Body of pancreas (tissue), 4 donors: ENCODE data around the gene TUBGCP6. TPM values are rescaled to one million over a fixed set of nuclear protein-coding genes. Genes with fewer than 3 reads are reported as not detected.
"Not testable (repeated sequence)": the region's sequence is repeated elsewhere in the genome, so short reads cannot be mapped to it uniquely, and the experiment has no call there.

Experiments used
- ATAC-seq: fragments of 150-250 bp; one replicate; pipeline ENCODE4 v1.9.1; 2016
- DNase-seq, 4 donors: peaks; one replicate each; pipeline ENCODE4 v3.0.0-alpha.2; 2019
- H3K27ac ChIP-seq, 4 donors: fragments of 200-600 bp; sonication (generic); 1 replicate in 3 of 4; 2 replicates in 1 of 4; pipeline versions ENCODE4 v1.5.1 to v1.6.1; 2016 to 2019; ENCODE audit warnings: mild to moderate bottlenecking in 1 of 4, mixed read lengths in 1 of 4, moderate library complexity in 1 of 4
- H3K27me3 ChIP-seq, 2 donors: fragments of 200-600 bp; sonication (generic); one replicate each; pipeline ENCODE4 v1.6.0; 2016; ENCODE audit warnings: mild to moderate bottlenecking in 1 of 2
- H3K36me3 ChIP-seq, 2 donors: fragments of 200-600 bp; sonication (generic); replicated peaks in 1 of 2; 2 replicates each; pipeline ENCODE4 v1.5.1; 2016; ENCODE audit warnings: low read depth in 2 of 2; ENCODE audit not compliant: insufficient read depth in 1 of 2
- H3K4me1 ChIP-seq: fragments of 200-600 bp; sonication (generic); one replicate; pipeline ENCODE4 v1.6.0; 2016
- H3K4me3 ChIP-seq, 2 donors: fragments of 200-600 bp; sonication (generic); 1 replicate in 1 of 2; 2 replicates in 1 of 2; pipeline ENCODE4 v1.5.1; 2016 to 2019
- H3K9me3 ChIP-seq, 3 donors: fragments of 200-600 bp; sonication (generic); 1 replicate in 2 of 3; 2 replicates in 1 of 3; pipeline ENCODE4 v1.5.1; 2016
- CTCF ChIP-seq, 7 experiments: fragments of 450-650 bp in 4 of 7; fragments of 200-600 bp in 3 of 7; sonication (generic) in 3 of 7; IDR thresholded peaks; one replicate each; pipeline ENCODE4 v1.5.1; 2016 to 2019; ENCODE audit warnings: antibody characterized with exemption in 7 of 7
- POLR2A ChIP-seq, 3 donors: fragments of 450-650 bp; IDR thresholded peaks; one replicate each; pipeline ENCODE4 v1.6.1; 2016; ENCODE audit warnings: antibody characterized with exemption in 3 of 3, mild to moderate bottlenecking in 2 of 3
- WGBS, 2 donors: methylation state at CpG; one replicate each; pipeline ENCODE4 v1.1.5; 2017; 5-methylcytosine and 5-hydroxymethylcytosine counted together
- intact Hi-C: fragments of 100-400 bp; cut with DNase I; formaldehyde crosslinking; loops from one replicate; pipeline ENCODE4 v1.15.1; 2023
- total RNA-seq, 2 donors: library from RNA; depleted of rRNA; stranded (reverse); fragments of >200 nt; gene quantifications; one replicate each; pipeline ENCODE4 v1.1.0, GENCODE V29; 2016

TUBGCP6 gene
- total RNA-seq, 2 donors from 2014 or later = 61.2 to 121 TPM

GRCh38 chr22:50275181-50276055 is 30.6 kb upstream of the TUBGCP6 start:
- no peaks in the 10 kb centered on the region for H3K27me3 ChIP-seq
- peaks cover 5 to 18% of the 10 kb centered on the region in 2 donors for H3K36me3 ChIP-seq
- no peak overlapping the region for H3K4me3 ChIP-seq
- WGBS, 2 donors = 90 to 94% methylated on average over 15 to 40 of the region's 43 CpGs
- H3K4me1 ChIP-seq = peaks cover 16% of the 10 kb centered on the region
- no peak for DNase-seq
- no peaks in the 10 kb centered on the region for H3K9me3 ChIP-seq
- ATAC-seq = no peak
- intact Hi-C loops = no loop called here
- H3K27ac ChIP-seq = peak overlapping the region in 2 of 4 donors; percentile 24 to 52
- TF ChIP-seq POLR2A (IDR thresholded peaks at IDR 0.05) (no peak), CTCF (IDR thresholded peaks at IDR 0.05) (no peak)

- Histone ChIP-seq H3K4me1 (peaks cover 21% of the 10 kb centered on the region), H3K27me3 (no peaks in the 10 kb centered on the region), H3K4me3 (no peak overlapping the region), H3K9me3 (no peaks in the 10 kb centered on the region), H3K36me3 (peaks cover 4 to 16% of the 10 kb centered on the region in 2 donors), H3K27ac (peak overlapping the region in 1 of 4 donors; percentile 24)
- TF ChIP-seq CTCF (IDR thresholded peaks at IDR 0.05) (peak in 1 of 7 experiments; percentile 1), POLR2A (IDR thresholded peaks at IDR 0.05) (no peak)
- intact Hi-C loops = no loop called here
- DNase-seq = no peak
- ATAC-seq = no peak
- WGBS, 2 donors = 70% methylated on average over 7 of the region's 7 CpGs; no CpG with 5 or more reads in 1 of the 2 donors
Measured at GRCh38 chr22:50274771-50275170, 29.9 kb upstream of the TUBGCP6 start.

GRCh38 chr22:50274311-50274710 is 29.5 kb upstream of the TUBGCP6 start:
- 20% methylated on average over 7 of the region's 7 CpGs; no CpG with 5 or more reads in 1 of the 2 donors for WGBS, 2 donors
- Histone ChIP-seq H3K27ac (no peak overlapping the region), H3K9me3 (no peaks in the 10 kb centered on the region), H3K36me3 (peaks cover 0 to 12% of the 10 kb centered on the region in 2 donors), H3K4me3 (no peak overlapping the region), H3K4me1 (peaks cover 26% of the 10 kb centered on the region), H3K27me3 (no peaks in the 10 kb centered on the region)
- DNase-seq (peak; percentile 61 to 73 (median 72)), ATAC-seq (peak; percentile 14)
- intact Hi-C loops = no loop called here
- TF ChIP-seq CTCF (IDR thresholded peaks at IDR 0.05) (peak in 5 of 7 experiments; percentile 22 to 38 (median 32)), POLR2A (IDR thresholded peaks at IDR 0.05) (no peak)

- H3K9me3 ChIP-seq, H3K4me3 ChIP-seq, ATAC-seq, H3K27me3 ChIP-seq, intact Hi-C loops, DNase-seq, H3K27ac ChIP-seq: not testable (repeated sequence)
- Histone ChIP-seq H3K36me3 (peaks cover 0 to 12% of the 10 kb centered on the region in 2 donors), H3K4me1 (peaks cover 31% of the 10 kb centered on the region)
- 74 to 77% methylated on average over 10 of the region's 10 CpGs for WGBS, 2 donors
Measured at GRCh38 chr22:50273781-50274180, 29.0 kb upstream of the TUBGCP6 start.

GRCh38 chr22:50273352-50273751 is 28.5 kb upstream of the TUBGCP6 start:
- Histone ChIP-seq H3K4me1 (peaks cover 35% of the 10 kb centered on the region), H3K36me3 (peaks cover 0 to 12% of the 10 kb centered on the region in 2 donors)
- H3K27ac ChIP-seq, H3K9me3 ChIP-seq, H3K4me3 ChIP-seq, H3K27me3 ChIP-seq, DNase-seq, ATAC-seq, intact Hi-C loops: not testable (repeated sequence)
- 25 to 36% methylated on average over 2 to 10 of the region's 11 CpGs for WGBS, 2 donors
